HG03432 (cell line): Measurements from ENCODE around the gene HECW1.
A peak's percentile ranks its signal among the peaks of the same experiment; 100 is the strongest.

Source experiments
- ATAC-seq: cut with Tn5 transposase; IDR thresholded peaks from one replicate; pipeline ENCODE4 v1.9.1; 2021; ENCODE audit warnings: mild to moderate bottlenecking, moderate library complexity; ENCODE audit not compliant: unreplicated experiment

HECW1 gene

GRCh38 chr7:43248961-43249822, 136.7 kb downstream of the HECW1 start:
- no peak for ATAC-seq

- no peak for ATAC-seq
Observed at GRCh38 chr7:43249823-43250145, 137.3 kb downstream of the HECW1 start.

- peak; percentile 81 for ATAC-seq
Observed at GRCh38 chr7:43260980-43261878, 148.8 kb downstream of the HECW1 start.

GRCh38 chr7:43265139-43265538, 152.7 kb downstream of the HECW1 start:
- no peak for ATAC-seq

- no peak for ATAC-seq
Observed at GRCh38 chr7:43273939-43274719, 161.7 kb downstream of the HECW1 start.

GRCh38 chr7:43274752-43275151, 162.3 kb downstream of the HECW1 start:
- ATAC-seq = no peak

GRCh38 chr7:43276547-43276946, 164.1 kb downstream of the HECW1 start:
- ATAC-seq = no peak

- no peak for ATAC-seq
Observed at GRCh38 chr7:43278088-43278644, 165.7 kb downstream of the HECW1 start.

- no peak for ATAC-seq
Observed at GRCh38 chr7:43281268-43281667, 168.8 kb downstream of the HECW1 start.

- no peak for ATAC-seq
Observed at GRCh38 chr7:43283706-43284105, 171.3 kb downstream of the HECW1 start.

- ATAC-seq = no peak
Observed at GRCh38 chr7:43289826-43290225, 177.4 kb downstream of the HECW1 start.

- no peak for ATAC-seq
Observed at GRCh38 chr7:43290978-43291377, 178.5 kb downstream of the HECW1 start.

GRCh38 chr7:43291789-43292188, 179.3 kb downstream of the HECW1 start:
- no peak for ATAC-seq

- no peak for ATAC-seq
Observed at GRCh38 chr7:43292384-43292783, 179.9 kb downstream of the HECW1 start.

GRCh38 chr7:43294080-43294630, 181.7 kb downstream of the HECW1 start:
- ATAC-seq = no peak

GRCh38 chr7:43295429-43295828, 183.0 kb downstream of the HECW1 start:
- ATAC-seq = no peak

GRCh38 chr7:43296306-43296705, 183.9 kb downstream of the HECW1 start:
- ATAC-seq = no peak

GRCh38 chr7:43298617-43299016, 186.2 kb downstream of the HECW1 start:
- no peak for ATAC-seq

- no peak for ATAC-seq
Observed at GRCh38 chr7:43300121-43300520, 187.7 kb downstream of the HECW1 start.

- peak; percentile 51 for ATAC-seq
Observed at GRCh38 chr7:43302211-43302711, 189.8 kb downstream of the HECW1 start.
